ENCODE measurements around the gene CDYL2.

DNA sequence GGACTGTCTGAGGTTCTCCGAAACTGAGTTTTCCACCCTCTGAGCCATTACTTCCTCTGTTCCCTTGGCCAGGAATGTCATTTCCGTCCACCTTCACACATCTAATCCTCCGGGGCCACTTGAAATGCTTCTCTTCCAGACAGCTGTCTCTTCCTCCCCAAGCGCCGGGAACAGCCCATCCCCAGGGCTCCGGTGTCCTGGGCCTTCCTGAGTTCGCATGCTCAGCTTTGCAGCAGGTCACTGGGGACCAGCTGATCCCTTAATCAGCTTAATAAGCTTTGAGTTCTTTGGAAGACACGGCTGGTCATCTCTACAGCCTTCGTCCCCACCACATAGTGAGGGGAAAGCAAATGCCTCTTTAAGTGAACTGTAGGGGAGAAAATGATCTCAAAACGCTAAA is 140.2 kb downstream of the CDYL2 start:
- TF ChIP-seq POLR2A (IDR thresholded peaks at IDR 0.05; ENCODE audit: extremely low read depth, insufficient read length) (no peak), CTCF (IDR thresholded peaks at IDR 0.05; ENCODE audit: low read depth, low read length) (no peak), MYC (IDR thresholded peaks at IDR 0.05; ENCODE audit: low read depth, low read length) (no peak)

Data from NB4 (cell line).